EL (cell line): ENCODE measurements around the gene CDK2AP2.
"Not testable (repeated sequence)": the region's sequence is repeated elsewhere in the genome, so short reads cannot be mapped to it uniquely, and the experiment has no call there.

Experiments used
- DNase-seq: peaks from one replicate; pipeline ENCODE4 v3.0.0-alpha.2; 2016

Gene CDK2AP2

GRCh38 chr11:67507864-67508485, at the start of gene CDK2AP2:
CDK2AP2 (minus strand) TSS chr11:67508162; CDS start chr11:67508082, 80 bp downstream.
- peak; percentile 100 for DNase-seq

- no peak for DNase-seq
Measured at GRCh38 chr11:67556244-67556643, 48.3 kb upstream of the CDK2AP2 start.

- not testable (repeated sequence) for DNase-seq
Measured at GRCh38 chr11:67551697-67552096, 43.7 kb upstream of the CDK2AP2 start.

- DNase-seq: no peak
Measured at GRCh38 chr11:67551127-67551526, 43.2 kb upstream of the CDK2AP2 start.

GRCh38 chr11:67548555-67549110, 40.7 kb upstream of the CDK2AP2 start:
- no peak for DNase-seq

- DNase-seq: not testable (repeated sequence)
Measured at GRCh38 chr11:67548112-67548511, 40.1 kb upstream of the CDK2AP2 start.

GRCh38 chr11:67545280-67545679, 37.3 kb upstream of the CDK2AP2 start:
- DNase-seq: no peak

- DNase-seq: no peak
Measured at GRCh38 chr11:67544616-67545242, 36.8 kb upstream of the CDK2AP2 start.

- no peak for DNase-seq
Measured at GRCh38 chr11:67543585-67543984, 35.6 kb upstream of the CDK2AP2 start.

GRCh38 chr11:67542971-67543370, 35.0 kb upstream of the CDK2AP2 start:
- DNase-seq: no peak

GRCh38 chr11:67542169-67542568, 34.2 kb upstream of the CDK2AP2 start:
- DNase-seq: no peak

- no peak for DNase-seq
Measured at GRCh38 chr11:67541198-67541597, 33.2 kb upstream of the CDK2AP2 start.

GRCh38 chr11:67539550-67539949, 31.6 kb upstream of the CDK2AP2 start:
- no peak for DNase-seq

GRCh38 chr11:67538823-67539505, 31.0 kb upstream of the CDK2AP2 start:
- no peak for DNase-seq

- DNase-seq: peak; percentile 23
Measured at GRCh38 chr11:67538306-67538705, 30.3 kb upstream of the CDK2AP2 start.

GRCh38 chr11:67535561-67535960, 27.6 kb upstream of the CDK2AP2 start:
- no peak for DNase-seq

GRCh38 chr11:67534070-67534679, 26.2 kb upstream of the CDK2AP2 start:
- peak; percentile 11 for DNase-seq

- no peak for DNase-seq
Measured at GRCh38 chr11:67532889-67533288, 24.9 kb upstream of the CDK2AP2 start.

GRCh38 chr11:67530282-67530592, 22.3 kb upstream of the CDK2AP2 start:
- DNase-seq: no peak

- DNase-seq: no peak
Measured at GRCh38 chr11:67528376-67528775, 20.4 kb upstream of the CDK2AP2 start.

- no peak for DNase-seq
Measured at GRCh38 chr11:67525275-67525976, 17.5 kb upstream of the CDK2AP2 start.

- DNase-seq: no peak
Measured at GRCh38 chr11:67524480-67524808, 16.5 kb upstream of the CDK2AP2 start.
